HS-27A (cell line): Measurements from ENCODE around the gene USP19.

Experiments used
- DNase-seq: peaks from one replicate; pipeline ENCODE4 v3.0.0-alpha.2; 2012; ENCODE audit warnings: low read depth, missing footprints

Gene USP19

GRCh38 chr3:49098910-49099630 lies 21.6 kb downstream of the USP19 start:
- DNase-seq = no peak

GRCh38 chr3:49098429-49098828 lies 22.2 kb downstream of the USP19 start:
- no peak for DNase-seq

- peak; percentile 99 for DNase-seq
Measured at GRCh38 chr3:49093853-49094767, 26.5 kb downstream of the USP19 start, which contains the start of gene QRICH1. QRICH1 (minus strand) TSS chr3:49094071; CDS start chr3:49077017, 17,054 bp downstream.

GRCh38 chr3:49092938-49093852 lies 27.4 kb downstream of the USP19 start:
- DNase-seq = peak; percentile 59

GRCh38 chr3:49081429-49081828 lies 39.2 kb downstream of the USP19 start:
- no peak for DNase-seq

- no peak for DNase-seq
Measured at GRCh38 chr3:49079270-49079669, 41.4 kb downstream of the USP19 start.

GRCh38 chr3:49076646-49077045 lies 44.0 kb downstream of the USP19 start:
- no peak for DNase-seq

- DNase-seq = no peak
Measured at GRCh38 chr3:49076116-49076515, 44.5 kb downstream of the USP19 start.
